Stimulated activated CD8-positive, alpha-beta memory T cell treated with anti-CD3 and anti-CD28 coated beads, Interleukin-12 subunit alpha, Interleukin-12 subunit beta, amount 100 ng/mL, for 4 hours (primary cell): ENCODE measurements around the gene HES3.

ENCODE experiments used
- DNase-seq: peaks from one replicate; pipeline ENCODE4 v3.0.0-alpha.2; 2020; ENCODE audit warnings: low read depth

HES3 gene

GRCh38 chr1:6262555-6263420 lies 18.8 kb downstream of the HES3 start:
- no peak for DNase-seq

- DNase-seq = no peak
Observed at GRCh38 chr1:6263716-6264115, 19.7 kb downstream of the HES3 start.

- DNase-seq = no peak
Observed at GRCh38 chr1:6265151-6265550, 21.2 kb downstream of the HES3 start.

GRCh38 chr1:6266641-6267040 lies 22.7 kb downstream of the HES3 start:
- no peak for DNase-seq

GRCh38 chr1:6267686-6268322 lies 23.8 kb downstream of the HES3 start:
- no peak for DNase-seq

- DNase-seq = no peak
Observed at GRCh38 chr1:6268415-6268814, 24.4 kb downstream of the HES3 start.

GRCh38 chr1:6269296-6269695 lies 25.3 kb downstream of the HES3 start:
- no peak for DNase-seq

- DNase-seq = no peak
Observed at GRCh38 chr1:6269720-6270400, 25.9 kb downstream of the HES3 start.

GRCh38 chr1:6270401-6270800 lies 26.4 kb downstream of the HES3 start:
- DNase-seq = no peak

GRCh38 chr1:6271006-6271405 lies 27.0 kb downstream of the HES3 start:
- no peak for DNase-seq

GRCh38 chr1:6271554-6271953 lies 27.6 kb downstream of the HES3 start:
- no peak for DNase-seq

GRCh38 chr1:6272452-6272851 lies 28.5 kb downstream of the HES3 start:
- DNase-seq = no peak

GRCh38 chr1:6272868-6273267 lies 28.9 kb downstream of the HES3 start:
- no peak for DNase-seq

GRCh38 chr1:6273380-6273891 lies 29.5 kb downstream of the HES3 start:
- no peak for DNase-seq

- no peak for DNase-seq
Observed at GRCh38 chr1:6274102-6274501, 30.1 kb downstream of the HES3 start.

- DNase-seq = no peak
Observed at GRCh38 chr1:6274622-6275139, 30.7 kb downstream of the HES3 start.

- no peak for DNase-seq
Observed at GRCh38 chr1:6275826-6276782, 32.1 kb downstream of the HES3 start.

- no peak for DNase-seq
Observed at GRCh38 chr1:6276811-6277555, 33.0 kb downstream of the HES3 start.

- no peak for DNase-seq
Observed at GRCh38 chr1:6278263-6278662, 34.3 kb downstream of the HES3 start.

- DNase-seq = no peak
Observed at GRCh38 chr1:6279066-6279465, 35.1 kb downstream of the HES3 start.
